ENCODE measurements around the gene OPCML. TPM values are rescaled to one million over a fixed set of nuclear protein-coding genes. Genes with fewer than 3 reads are reported as not detected.

Gene OPCML
- total RNA-seq, 1 experiment from 2014 or later, result 0.13 TPM

DNA sequence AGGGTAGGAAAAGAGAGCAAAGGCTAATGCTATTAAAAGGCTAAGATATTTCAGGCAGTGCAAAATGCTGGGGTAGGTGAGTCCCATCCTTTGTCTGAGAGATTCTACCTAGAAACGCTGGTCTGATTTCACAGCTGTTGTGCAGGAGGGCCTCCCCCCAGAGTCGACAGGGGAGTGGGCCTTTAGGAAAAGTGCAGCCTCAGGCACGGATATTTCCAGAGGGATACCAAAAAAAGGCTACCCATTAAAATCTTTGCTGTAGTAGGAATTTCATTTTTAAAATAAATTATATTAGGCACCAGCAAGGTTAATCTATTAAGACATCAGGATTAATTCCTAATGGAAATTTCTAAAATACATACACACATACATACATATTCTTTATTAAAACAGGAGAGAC, 280.5 kb downstream of the OPCML start:
- Histone ChIP-seq H3K9me3 (ENCODE audit: low read depth, low read length, poor library complexity, severe bottlenecking) (no peaks in the 10 kb centered on the region), H3K36me3 (ENCODE audit: insufficient read depth, low read length, poor library complexity, severe bottlenecking) (no peaks in the 10 kb centered on the region), H3K4me3 (ENCODE audit: low read depth, low read length, poor library complexity, severe bottlenecking) (no peak overlapping the region), H3K27ac (ENCODE audit: low read depth, low read length, poor library complexity, severe bottlenecking) (no peak overlapping the region), H3K27me3 (replicated peaks; ENCODE audit: insufficient read depth, low read depth, low read length, poor library complexity) (no peaks in the 10 kb centered on the region), H3K4me1 (ENCODE audit: insufficient read depth, low read length, poor library complexity, severe bottlenecking) (no peaks in the 10 kb centered on the region)
- no TSS peak for BruUV-seq (replicated peaks)
- ChIA-PET CTCF (no interaction called here), POLR2A (ENCODE audit: low non-redundant PET) (no interaction called here)
- intact Hi-C loops (cut with micrococcal nuclease; ENCODE audit: unreplicated experiment), result no loop called here
- TF ChIP-seq, protein P1, sequence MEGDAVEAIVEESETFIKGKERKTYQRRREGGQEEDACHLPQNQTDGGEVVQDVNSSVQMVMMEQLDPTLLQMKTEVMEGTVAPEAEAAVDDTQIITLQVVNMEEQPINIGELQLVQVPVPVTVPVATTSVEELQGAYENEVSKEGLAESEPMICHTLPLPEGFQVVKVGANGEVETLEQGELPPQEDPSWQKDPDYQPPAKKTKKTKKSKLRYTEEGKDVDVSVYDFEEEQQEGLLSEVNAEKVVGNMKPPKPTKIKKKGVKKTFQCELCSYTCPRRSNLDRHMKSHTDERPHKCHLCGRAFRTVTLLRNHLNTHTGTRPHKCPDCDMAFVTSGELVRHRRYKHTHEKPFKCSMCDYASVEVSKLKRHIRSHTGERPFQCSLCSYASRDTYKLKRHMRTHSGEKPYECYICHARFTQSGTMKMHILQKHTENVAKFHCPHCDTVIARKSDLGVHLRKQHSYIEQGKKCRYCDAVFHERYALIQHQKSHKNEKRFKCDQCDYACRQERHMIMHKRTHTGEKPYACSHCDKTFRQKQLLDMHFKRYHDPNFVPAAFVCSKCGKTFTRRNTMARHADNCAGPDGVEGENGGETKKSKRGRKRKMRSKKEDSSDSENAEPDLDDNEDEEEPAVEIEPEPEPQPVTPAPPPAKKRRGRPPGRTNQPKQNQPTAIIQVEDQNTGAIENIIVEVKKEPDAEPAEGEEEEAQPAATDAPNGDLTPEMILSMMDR (conservative IDR thresholded peaks at IDR 0.05; ENCODE audit: low read depth, low read length), result no peak
- no peak for TF ChIP-seq EZH2 (IDR thresholded peaks at IDR 0.05; ENCODE audit: borderline replicate concordance, low read depth, low read length, poor library complexity, severe bottlenecking)
- no peak for DNase-seq (ENCODE audit: low spot score)

DNA sequence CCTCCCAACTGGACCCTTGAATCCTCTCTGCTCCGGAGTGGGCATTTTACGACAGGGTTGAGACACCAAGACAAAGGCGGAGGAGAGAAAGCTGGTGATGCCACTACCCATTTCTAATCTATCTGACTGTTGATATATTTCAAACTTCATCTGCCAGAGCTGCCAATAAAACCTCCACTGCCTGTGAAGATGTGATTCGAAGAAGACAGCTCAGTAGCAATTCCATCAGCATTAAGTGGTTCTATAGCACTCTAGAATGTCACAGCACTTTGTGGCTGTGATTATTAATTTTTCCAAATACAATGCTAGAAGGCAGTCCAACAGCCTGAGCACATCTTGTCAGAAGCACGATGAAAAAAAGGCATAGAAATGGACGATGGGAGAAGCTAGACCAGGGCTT, 282.8 kb downstream of the OPCML start:
- no peak for DNase-seq (ENCODE audit: low spot score)
- ChIA-PET CTCF (no interaction called here), POLR2A (ENCODE audit: low non-redundant PET) (no interaction called here)
- Histone ChIP-seq H3K27me3 (replicated peaks; ENCODE audit: insufficient read depth, low read depth, low read length, poor library complexity) (no peaks in the 10 kb centered on the region), H3K4me3 (ENCODE audit: low read depth, low read length, poor library complexity, severe bottlenecking) (no peak overlapping the region), H3K27ac (ENCODE audit: low read depth, low read length, poor library complexity, severe bottlenecking) (no peak overlapping the region), H3K36me3 (ENCODE audit: insufficient read depth, low read length, poor library complexity, severe bottlenecking) (no peaks in the 10 kb centered on the region), H3K4me1 (ENCODE audit: insufficient read depth, low read length, poor library complexity, severe bottlenecking) (no peaks in the 10 kb centered on the region), H3K9me3 (ENCODE audit: low read depth, low read length, poor library complexity, severe bottlenecking) (no peaks in the 10 kb centered on the region)
- no TSS peak for BruUV-seq (replicated peaks)
- intact Hi-C loops (cut with micrococcal nuclease; ENCODE audit: unreplicated experiment), result no loop called here
- no peak for TF ChIP-seq EZH2 (IDR thresholded peaks at IDR 0.05; ENCODE audit: borderline replicate concordance, low read depth, low read length, poor library complexity, severe bottlenecking)

DNA sequence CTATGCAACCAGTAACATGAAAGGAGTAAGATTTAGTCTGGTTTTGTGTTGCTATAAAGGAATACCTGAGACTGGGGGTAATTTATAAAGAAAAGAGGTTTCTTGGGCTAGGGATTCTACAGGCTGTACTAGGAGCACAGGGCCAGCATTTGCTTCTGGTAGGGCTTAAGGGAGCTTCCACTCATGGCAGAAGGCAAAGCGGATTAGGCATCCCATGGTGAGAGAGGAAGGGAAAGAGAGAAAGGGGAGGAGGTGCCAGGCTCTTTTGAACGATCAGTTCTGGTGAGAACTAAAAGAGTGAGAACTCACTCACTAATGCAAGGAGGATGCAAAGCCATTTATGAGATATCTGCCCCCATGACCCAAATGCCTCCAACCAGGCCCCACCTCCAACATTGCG, 283.2 kb downstream of the OPCML start:
- H3K9me3 ChIP-seq (ENCODE audit: low read depth, low read length, poor library complexity, severe bottlenecking), result no peaks in the 10 kb centered on the region
- POLR2A ChIA-PET (ENCODE audit: low non-redundant PET), result no interaction called here
- H3K4me3 ChIP-seq (ENCODE audit: low read depth, low read length, poor library complexity, severe bottlenecking), result no peak overlapping the region
- H3K27ac ChIP-seq (ENCODE audit: low read depth, low read length, poor library complexity, severe bottlenecking), result no peak overlapping the region
- no peaks in the 10 kb centered on the region for H3K27me3 ChIP-seq (replicated peaks; ENCODE audit: insufficient read depth, low read depth, low read length, poor library complexity)
- no peak for DNase-seq (ENCODE audit: low spot score)
- CTCF ChIA-PET, result no interaction called here
- H3K4me1 ChIP-seq (ENCODE audit: insufficient read depth, low read length, poor library complexity, severe bottlenecking), result no peaks in the 10 kb centered on the region
- TF ChIP-seq, protein P1 (conservative IDR thresholded peaks at IDR 0.05; ENCODE audit: low read depth, low read length), result no peak
- TF ChIP-seq EZH2 (IDR thresholded peaks at IDR 0.05; ENCODE audit: borderline replicate concordance, low read depth, low read length, poor library complexity, severe bottlenecking), result no peak
- H3K36me3 ChIP-seq (ENCODE audit: insufficient read depth, low read length, poor library complexity, severe bottlenecking), result no peaks in the 10 kb centered on the region
- intact Hi-C loops (cut with micrococcal nuclease; ENCODE audit: unreplicated experiment), result no loop called here
- BruUV-seq (replicated peaks), result no TSS peak

DNA sequence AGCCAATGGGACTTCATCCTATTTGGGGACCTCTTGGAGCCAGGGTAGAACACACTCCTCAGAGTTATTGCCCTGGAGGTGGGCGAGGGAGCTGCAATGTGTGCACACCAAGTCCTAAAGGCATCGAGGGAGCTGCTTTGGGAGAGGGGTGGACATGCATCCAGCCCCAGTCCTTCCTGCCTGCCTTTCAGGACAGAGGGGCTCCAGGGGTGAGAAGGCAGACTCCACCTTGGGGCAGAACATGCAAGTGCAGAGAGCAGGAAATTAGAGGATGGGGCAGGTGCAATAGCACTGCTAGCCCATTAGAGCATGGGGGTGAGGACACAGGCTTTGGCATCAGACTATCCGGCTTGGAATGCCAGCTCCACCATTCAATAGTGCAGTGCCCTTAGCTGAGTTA, 288.5 kb downstream of the OPCML start:
- Histone ChIP-seq H3K9me3 (ENCODE audit: low read depth, low read length, poor library complexity, severe bottlenecking) (no peaks in the 10 kb centered on the region), H3K4me3 (ENCODE audit: low read depth, low read length, poor library complexity, severe bottlenecking) (no peak overlapping the region), H3K4me1 (ENCODE audit: insufficient read depth, low read length, poor library complexity, severe bottlenecking) (no peaks in the 10 kb centered on the region), H3K27me3 (replicated peaks; ENCODE audit: insufficient read depth, low read depth, low read length, poor library complexity) (no peaks in the 10 kb centered on the region), H3K27ac (ENCODE audit: low read depth, low read length, poor library complexity, severe bottlenecking) (no peak overlapping the region), H3K36me3 (ENCODE audit: insufficient read depth, low read length, poor library complexity, severe bottlenecking) (no peaks in the 10 kb centered on the region)
- CTCF ChIA-PET, result no interaction called here
- DNase-seq (ENCODE audit: low spot score), result no peak
- no TSS peak for BruUV-seq (replicated peaks)
- intact Hi-C loops (cut with micrococcal nuclease; ENCODE audit: unreplicated experiment), result no loop called here
- POLR2A ChIA-PET (ENCODE audit: low non-redundant PET), result no interaction called here
- TF ChIP-seq, protein P1 (conservative IDR thresholded peaks at IDR 0.05; ENCODE audit: low read depth, low read length), result no peak
- no peak for TF ChIP-seq EZH2 (IDR thresholded peaks at IDR 0.05; ENCODE audit: borderline replicate concordance, low read depth, low read length, poor library complexity, severe bottlenecking)

Data from A673 (cell line).